ENCODE measurements around the gene OLIG1.

GRCh38 chr21:33024201-33025103 lies 45.5 kb upstream of the OLIG1 start:
- TF ChIP-seq CTCF (conservative IDR thresholded peaks at IDR 0.05) (no peak), ZFX (IDR thresholded peaks at IDR 0.05) (no peak)

Data from C4-2B (cell line).